NOMO-1 treated with DMSO at 0.1 percent for 48 hours (cell line): Measurements from ENCODE around the gene CSMD2.
A peak's percentile ranks its signal among the peaks of the same experiment; 100 is the strongest.
"Not testable (repeated sequence)": the region's sequence is repeated elsewhere in the genome, so short reads cannot be mapped to it uniquely, and the experiment has no call there.

ENCODE experiments used
- DNase-seq: peaks from one replicate; lab custom pipeline; 2025; ENCODE audit not compliant: unreplicated experiment; lab: John Stamatoyannopoulos, UW

CSMD2 gene

DNA sequence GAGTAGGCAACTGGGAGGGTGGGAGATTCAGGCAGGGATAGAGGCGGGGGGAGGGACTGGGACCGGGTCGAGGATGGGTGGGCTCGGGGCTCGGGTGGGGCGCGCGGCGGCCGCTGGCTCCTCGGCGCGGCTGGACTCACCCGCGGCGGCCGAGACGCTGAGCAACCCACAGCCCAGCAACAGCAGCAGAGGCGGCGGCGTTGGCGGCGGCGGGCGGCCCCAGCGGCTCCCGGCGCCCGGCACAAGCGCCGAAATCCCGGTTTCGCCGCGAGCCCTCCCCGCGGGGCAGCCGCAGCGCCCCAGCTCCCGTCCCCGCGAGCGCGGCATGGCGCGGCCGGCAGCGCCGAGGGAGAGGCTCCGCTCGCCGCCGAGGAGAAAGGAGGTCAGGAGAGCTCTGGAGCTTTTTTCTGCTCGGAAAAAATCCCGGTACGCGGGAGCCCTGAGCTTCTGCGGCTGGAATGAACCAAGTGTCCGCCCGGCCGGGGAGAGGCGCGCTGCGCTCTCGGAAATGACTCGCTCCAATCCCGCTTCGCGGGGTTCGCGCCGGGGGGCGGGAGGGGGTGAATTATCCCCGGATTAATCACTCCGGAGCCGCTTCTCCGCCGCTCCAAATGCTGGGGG lies at the start of gene CSMD2:
Gene CSMD2, minus strand, starts transcription at position 460 of the 621 bp plus-strand sequence. Its CDS starts 133 bp downstream, at position 327.
- no peak for DNase-seq

- no peak for DNase-seq
Observed at GRCh38 chr1:34213956-34214355, 48.9 kb upstream of the CSMD2 start.

GRCh38 chr1:34212673-34213072 lies 47.6 kb upstream of the CSMD2 start:
- DNase-seq: no peak

DNA sequence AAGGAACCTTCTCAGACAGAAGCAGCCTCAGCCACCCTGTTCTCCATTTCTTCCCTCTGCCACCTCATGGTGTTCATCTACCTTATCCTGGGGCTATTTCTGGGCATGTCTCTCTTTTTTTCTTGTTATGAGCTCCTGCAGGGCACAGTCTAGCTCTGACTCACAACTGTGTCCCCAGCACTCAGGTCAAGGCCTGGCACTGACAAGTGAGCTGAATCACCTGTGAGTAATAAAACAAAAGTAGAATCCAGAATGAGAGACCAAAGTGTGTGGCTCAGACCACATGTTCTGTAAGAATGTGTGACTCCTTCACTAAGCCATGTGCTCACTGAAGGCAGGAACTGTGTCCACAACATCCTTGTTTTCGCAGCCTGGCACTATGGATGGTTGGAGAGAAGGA lies 34.9 kb upstream of the CSMD2 start:
- DNase-seq: no peak

- DNase-seq: no peak
Observed at GRCh38 chr1:34192621-34193020, 27.6 kb upstream of the CSMD2 start.

- peak; percentile 90 for DNase-seq
Observed at GRCh38 chr1:34190692-34191091, 25.7 kb upstream of the CSMD2 start.

DNA sequence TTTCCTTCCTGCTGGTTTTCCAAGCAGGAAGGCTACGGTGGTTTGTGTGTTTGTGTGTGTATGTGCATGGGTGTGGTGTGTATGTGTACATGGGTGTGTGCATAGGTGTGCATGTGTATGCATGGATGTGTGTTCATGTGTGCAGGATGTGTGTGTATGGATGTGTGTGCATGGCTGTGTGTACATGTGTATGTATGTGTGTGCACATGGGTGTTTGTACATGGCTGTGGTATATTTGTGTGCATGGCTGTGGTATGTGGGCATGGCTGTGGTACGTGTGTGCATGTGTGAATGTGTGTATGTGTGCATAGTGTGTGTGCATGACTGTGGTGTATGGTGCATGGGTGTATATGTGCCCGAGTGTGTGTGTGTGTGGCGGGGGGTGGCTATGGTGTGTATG lies 24.0 kb upstream of the CSMD2 start:
- no peak for DNase-seq

DNA sequence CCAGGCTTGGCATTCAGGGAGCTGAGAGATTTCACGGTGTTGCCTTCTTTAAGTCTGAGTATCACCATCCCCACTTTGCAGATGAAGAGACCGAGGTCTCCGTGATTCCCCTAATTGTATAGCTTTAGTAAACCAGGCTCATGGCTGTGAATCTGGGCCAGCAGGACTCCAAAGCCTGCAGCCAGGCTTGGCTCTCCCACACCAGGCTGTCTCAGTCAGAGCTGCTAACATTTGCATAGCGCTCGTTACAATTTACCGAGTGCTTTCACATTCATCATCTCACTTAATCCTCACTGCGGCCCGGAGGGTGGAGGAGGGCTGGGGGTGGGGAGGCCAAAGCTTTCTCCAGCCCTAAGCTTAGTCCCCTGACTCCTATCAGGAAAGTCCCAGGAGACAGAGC lies 23.4 kb upstream of the CSMD2 start:
- no peak for DNase-seq

- no peak for DNase-seq
Observed at GRCh38 chr1:34186741-34187494, 21.9 kb upstream of the CSMD2 start.

DNA sequence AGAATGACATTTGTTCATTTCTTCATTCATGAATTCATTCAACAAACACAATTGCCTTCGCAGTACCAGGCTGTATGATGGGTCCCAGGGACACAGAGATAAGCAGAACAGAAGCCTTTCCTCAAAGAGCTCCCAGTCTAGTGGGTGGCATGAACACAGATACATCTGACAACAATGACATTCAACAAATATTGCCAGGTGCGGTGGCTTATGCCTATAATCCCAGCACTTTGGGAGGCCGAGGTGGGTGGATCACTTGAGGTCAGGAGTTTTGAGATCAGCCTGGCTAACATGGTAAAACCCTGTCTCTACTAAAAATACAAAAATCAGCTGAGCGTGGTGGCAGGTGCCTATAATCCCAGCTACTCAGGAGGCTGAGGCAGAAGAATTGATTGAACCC lies 18.4 kb upstream of the CSMD2 start:
- DNase-seq: not testable (repeated sequence)

- no peak for DNase-seq
Observed at GRCh38 chr1:34178072-34178471, 13.0 kb upstream of the CSMD2 start.

DNA sequence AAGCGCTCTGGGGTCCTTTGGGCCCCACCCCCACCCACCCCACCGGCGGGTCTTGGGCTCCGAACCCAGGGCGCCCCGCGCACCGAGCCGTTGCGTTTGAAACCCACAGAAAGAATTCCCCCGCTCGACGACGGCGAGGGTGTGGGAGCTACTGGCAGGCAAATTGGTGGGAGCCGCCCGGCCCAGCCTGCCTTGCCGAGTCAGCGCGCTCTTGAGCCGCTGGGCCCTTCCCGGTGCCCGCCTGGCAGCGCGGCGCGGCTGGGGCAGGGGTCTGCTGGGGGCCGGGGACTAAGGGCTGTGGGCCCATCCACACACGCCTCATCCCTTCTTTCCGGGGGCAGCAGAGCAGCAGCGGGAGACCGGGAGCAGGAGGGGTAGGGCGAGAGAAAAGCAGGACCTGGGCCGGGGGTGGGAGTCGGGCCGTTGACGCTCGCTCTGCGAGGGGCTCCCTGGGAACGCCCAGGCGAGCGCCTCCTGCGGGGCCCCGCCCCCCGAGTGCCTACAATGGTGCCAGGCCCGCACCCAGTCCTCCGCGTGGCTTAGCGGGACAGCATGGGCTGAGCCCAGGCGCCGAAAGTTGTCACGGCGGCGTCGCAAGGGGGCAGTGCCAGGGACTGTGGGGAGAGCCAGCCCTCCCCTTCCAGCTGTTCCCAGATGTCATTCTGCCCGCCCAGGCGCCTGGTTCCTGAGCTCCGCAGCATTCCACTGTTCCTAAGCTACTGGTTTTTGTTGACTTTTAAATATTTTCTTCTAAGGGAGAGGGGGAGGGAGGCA lies 12.0 kb upstream of the CSMD2 start, which contains the start of gene C1orf94:
Gene C1orf94, plus strand, starts transcription at position 78 of the 774 bp plus-strand sequence. CDS start 883 bp downstream, outside the sequence.
- DNase-seq: no peak

DNA sequence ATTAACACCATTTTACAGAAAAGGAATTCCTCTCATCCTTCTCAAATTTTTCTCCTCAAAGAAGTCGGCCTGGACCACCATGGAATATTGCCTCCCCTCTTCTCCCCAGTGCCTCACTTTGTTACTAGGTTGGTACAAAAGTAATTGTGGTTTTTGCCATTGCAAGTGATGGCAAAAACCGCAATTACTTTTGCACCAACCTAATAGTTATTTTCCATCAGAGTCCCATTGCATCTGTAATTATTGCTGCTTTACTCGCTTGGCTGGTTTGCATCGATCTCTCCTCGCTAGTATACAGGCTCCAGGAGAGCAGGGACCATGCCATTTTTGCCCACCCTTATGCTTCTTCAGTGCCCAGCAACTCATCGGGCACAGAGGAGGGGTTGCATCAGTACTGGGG lies 10.7 kb upstream of the CSMD2 start:
- no peak for DNase-seq

DNA sequence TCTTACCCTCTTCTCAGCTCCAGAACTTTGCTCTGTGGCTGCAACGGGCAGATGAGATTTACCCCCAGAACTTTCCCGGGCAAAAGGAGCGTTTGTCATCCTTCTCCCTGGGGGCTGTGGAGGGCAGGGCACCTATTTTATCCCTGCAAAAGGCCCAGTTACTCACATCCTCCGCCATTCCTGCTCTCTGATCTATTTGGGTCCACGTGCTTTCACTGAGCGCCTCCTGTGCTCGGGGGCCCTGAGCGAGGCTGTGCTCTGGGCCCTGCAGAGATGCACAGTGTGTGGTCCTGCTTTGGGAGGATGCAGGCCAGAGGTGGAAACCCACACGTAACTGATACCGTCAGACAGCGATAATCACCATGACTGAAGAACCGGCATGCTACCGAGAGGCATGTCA lies 2.4 kb upstream of the CSMD2 start:
- DNase-seq: no peak

DNA sequence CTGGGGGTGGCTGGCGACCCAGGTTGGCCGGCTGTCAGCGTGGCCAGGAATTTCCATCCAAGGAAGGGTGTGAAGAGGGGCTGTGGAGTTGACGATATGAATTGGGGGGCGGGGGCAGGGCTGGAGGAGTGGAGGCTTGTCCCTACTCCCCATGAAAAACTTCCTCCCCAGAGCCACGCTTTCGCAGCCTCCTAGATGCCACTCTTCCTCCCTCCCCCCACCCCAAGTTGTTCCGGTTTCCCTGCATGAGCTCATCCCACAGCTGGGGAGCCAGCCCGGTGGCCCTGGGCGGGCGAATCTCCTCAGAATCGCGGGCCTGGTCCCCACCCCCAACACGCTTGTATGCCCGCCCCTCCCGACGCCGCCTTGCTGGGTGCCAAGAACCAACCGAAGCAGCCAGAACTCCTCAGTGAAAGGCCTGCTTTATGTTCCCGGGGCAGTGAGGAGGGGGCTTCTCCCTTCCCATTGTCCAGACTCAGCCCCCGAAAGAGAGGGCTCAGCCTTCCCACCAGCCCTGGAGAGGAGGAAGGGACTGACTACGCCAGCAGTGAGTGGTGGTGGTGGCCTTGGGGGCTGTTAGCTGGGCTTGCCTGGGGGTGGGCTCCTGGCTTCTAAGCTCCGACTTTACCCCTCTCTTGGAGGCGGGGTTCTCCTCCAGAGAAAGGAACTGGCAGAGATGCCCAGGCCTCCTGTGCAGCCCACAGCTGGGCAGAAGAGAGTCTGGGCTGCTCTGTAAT lies 1.8 kb upstream of the CSMD2 start:
- no peak for DNase-seq

DNA sequence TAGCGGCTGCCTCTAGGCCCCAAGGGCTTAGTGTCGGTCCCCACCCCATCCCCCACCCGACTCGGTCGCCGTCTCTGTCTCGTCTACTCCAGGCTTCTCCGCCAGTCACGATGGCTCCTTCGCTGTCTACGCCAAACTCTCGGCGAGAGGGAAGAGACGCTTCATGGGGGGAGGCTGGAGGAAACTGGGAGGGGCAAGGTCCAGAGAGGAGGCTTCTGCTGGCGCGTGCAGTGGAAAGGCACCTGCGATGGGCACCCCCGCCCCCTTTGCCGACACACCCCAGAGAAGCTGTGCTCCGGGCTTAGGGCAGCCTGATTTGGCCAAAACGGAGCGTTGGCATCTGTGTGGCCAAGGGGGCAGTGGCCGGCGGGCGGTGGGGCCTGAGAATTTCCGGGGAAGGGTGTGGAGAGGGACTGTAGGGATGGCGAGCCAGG lies 1.2 kb upstream of the CSMD2 start:
- DNase-seq: no peak

DNA sequence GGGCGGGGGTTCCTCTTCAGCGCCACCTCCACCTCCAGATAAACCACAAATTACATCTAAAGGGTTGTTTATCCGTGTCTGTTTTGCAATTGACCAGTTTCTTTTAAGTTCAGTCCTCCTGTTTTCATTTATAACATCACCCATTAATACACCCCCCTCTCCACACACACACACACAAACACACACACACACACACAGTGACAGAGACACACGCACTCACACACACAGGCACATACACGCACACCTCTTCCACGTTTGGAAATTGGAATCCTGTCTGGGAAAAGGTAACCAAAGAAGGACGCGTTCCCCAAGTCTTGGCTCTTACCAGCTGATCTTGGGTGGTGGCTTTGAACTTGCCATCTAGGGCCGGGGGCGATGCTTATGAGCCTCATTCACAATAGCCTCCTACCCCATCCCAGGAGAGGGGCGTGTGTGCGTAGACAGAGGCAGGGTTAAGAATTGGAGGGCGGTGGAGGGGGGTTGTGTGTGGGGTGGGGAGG lies 442 bp upstream of the CSMD2 start:
- DNase-seq: no peak

DNA sequence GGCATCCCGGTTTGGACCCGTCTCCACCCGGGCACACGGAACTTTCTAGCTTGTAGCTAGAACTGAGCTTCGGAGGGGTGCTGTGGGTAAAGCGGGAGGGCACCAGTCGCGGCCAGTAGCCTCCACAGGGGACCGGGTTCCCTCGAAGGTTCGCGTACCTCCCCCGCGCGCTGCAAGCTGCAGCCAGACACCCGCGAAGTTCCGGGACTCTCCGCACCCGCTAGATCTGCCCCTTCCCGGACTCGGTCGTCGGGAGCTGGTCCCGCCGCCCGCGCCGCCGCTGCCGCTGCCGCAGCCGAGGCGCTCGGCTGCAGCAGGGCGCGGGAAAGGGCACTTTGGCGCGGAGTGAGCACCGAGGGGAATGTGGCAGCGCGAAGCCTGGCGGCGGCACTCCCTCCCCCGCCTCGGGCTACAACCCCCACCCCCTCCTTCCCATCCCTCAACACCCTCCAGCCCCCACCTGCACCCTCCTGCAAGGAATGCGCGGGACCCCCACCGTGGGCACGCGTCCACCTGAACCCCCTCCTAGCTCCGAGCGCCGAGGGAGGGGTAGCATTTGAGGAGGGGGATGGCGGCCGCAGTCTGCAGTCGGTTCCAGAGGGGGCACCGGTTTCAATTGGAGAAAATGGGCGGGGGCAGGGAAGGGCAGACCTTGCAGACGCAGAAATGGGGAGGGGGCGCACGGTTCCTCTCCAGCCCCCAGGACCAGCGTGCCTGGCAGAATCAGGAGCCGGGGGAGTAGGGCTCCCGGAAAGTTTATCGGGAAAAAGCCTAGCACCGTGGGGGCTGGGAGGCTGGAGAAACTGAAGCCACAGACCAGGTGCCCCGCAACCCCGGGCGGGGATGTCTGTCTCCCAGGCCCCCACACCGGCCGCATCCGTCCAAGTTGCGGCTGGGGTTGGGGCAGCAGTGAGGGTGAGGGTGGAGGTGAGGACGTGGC lies 968 bp downstream of the CSMD2 start:
- DNase-seq: no peak

- peak; percentile 51 for DNase-seq
Observed at GRCh38 chr1:34162852-34163766, 1.9 kb downstream of the CSMD2 start.
